Heart left ventricle (tissue), 16 donors: ENCODE measurements around the gene TRIM47. TPM values are rescaled to one million over a fixed set of nuclear protein-coding genes. Genes with fewer than 3 reads are reported as not detected.
A peak's percentile ranks its signal among the peaks of the same experiment; 100 is the strongest.

ENCODE experiments used
- ATAC-seq, 4 donors: fragments of 200-7000 bp; cut with Tn5 transposase; one replicate each; pipeline ENCODE4 v1.9.1; 2020 to 2022; ENCODE audit warnings: moderate library complexity in 4 of 4, mild to moderate bottlenecking in 3 of 4, moderate number of reproducible peaks in 1 of 4
- DNase-seq, 5 donors: peaks; one replicate each; pipeline ENCODE4 v3.0.0-alpha.2; 2020
- H3K27ac ChIP-seq, 12 donors: fragments of 200-600 bp; sonication (generic) in 4 of 12; one replicate each; pipeline versions ENCODE4 v1.5.0 to v1.8.0; 2016 to 2022; ENCODE audit warnings: mild to moderate bottlenecking in 2 of 12
- H3K27me3 ChIP-seq, 9 donors: fragments of 200-600 bp; sonication (generic) in 2 of 9; one replicate each; pipeline versions ENCODE4 v1.5.1 to v1.8.0; 2016 to 2022; ENCODE audit warnings: mild to moderate bottlenecking in 3 of 9
- H3K36me3 ChIP-seq, 9 donors: fragments of 200-600 bp; sonication (generic) in 2 of 9; one replicate each; pipeline versions ENCODE4 v1.5.0 to v1.8.0; 2018 to 2022; ENCODE audit warnings: mild to moderate bottlenecking in 2 of 9
- H3K4me1 ChIP-seq, 12 donors: fragments of 200-600 bp; sonication (generic) in 4 of 12; one replicate each; pipeline versions ENCODE4 v1.5.0 to v1.8.0; 2016 to 2022; ENCODE audit warnings: mild to moderate bottlenecking in 3 of 12
- H3K4me3 ChIP-seq, 12 donors: fragments of 200-600 bp; sonication (generic) in 4 of 12; one replicate each; pipeline versions ENCODE4 v1.5.0 to v1.8.0; 2017 to 2022; ENCODE audit warnings: mild to moderate bottlenecking in 9 of 12, moderate library complexity in 4 of 12
- H3K9me3 ChIP-seq, 12 donors: fragments of 200-600 bp; sonication (generic) in 4 of 12; one replicate each; pipeline versions ENCODE4 v1.5.0 to v1.8.0; 2016 to 2022; ENCODE audit warnings: mild to moderate bottlenecking in 1 of 12
- CTCF ChIP-seq, 12 donors: fragments of 200-600 bp; sonication (generic) in 4 of 12; IDR thresholded peaks; one replicate each; pipeline versions ENCODE4 v1.5.0 to v1.8.0; 2018 to 2022; ENCODE audit warnings: antibody characterized with exemption in 12 of 12, mild to moderate bottlenecking in 5 of 12
- POLR2A ChIP-seq, 2 donors: fragments of 450-650 bp; IDR thresholded peaks; one replicate each; pipeline ENCODE4 v1.6.1; 2017; ENCODE audit warnings: antibody characterized with exemption in 2 of 2, mild to moderate bottlenecking in 2 of 2, moderate library complexity in 2 of 2
- WGBS, 4 donors: extraction: QIAGEN DNeasy Blood & Tissue Kit in 2 of 4; methylation state at CpG; one replicate each; pipeline versions ENCODE4 v1.1.5 to v1.1.7; 2013 to 2018; 5-methylcytosine and 5-hydroxymethylcytosine counted together
- intact Hi-C, 10 donors: fragments of 100-400 bp; cut with DNase I; formaldehyde crosslinking; loops; one replicate each; pipeline versions ENCODE4 v1.11.1 to v1.14.2; 2022
- polyA plus RNA-seq, 2 donors: library from polyadenylated mRNA; stranded (reverse); fragments of 200-250 nt; gene quantifications; one replicate each; pipeline ENCODE4 v1.2.3, GENCODE V29; 2013
- total RNA-seq, 9 donors: library from RNA; depleted of rRNA in 2 of 9; stranded (reverse); fragments of >200 nt in 2 of 9; fragmentation: NEBNext Ultra II Directional in 3 of 9; extraction: Animal tissue kit (Norgen Biotek cat#: 25700) in 3 of 9; gene quantifications; one replicate each; pipeline versions ENCODE4 v1.1.0 to v1.2.4, GENCODE V29; 2016 to 2023
- donor health status: ischemic (EF 13 %, LVEDD 7.1; RV severe dilation, severe dysfunction).
- donor health status: healthy with polysubstance abuse.
- donor health status: DM: no; HTN: yes; CAD: no.
- donor health status: DM: no; HTN: no; CAD: no.
- donor health status: ischemic (EF 25% LVEDD 6.9; RV normal size, moderate dysfunction).
- donor health status: ischemic (EF 25% LVEDD 5.7; RV mildly dilated, moderate dysfunction).
- donor health status: healthy.
- donor health status: DM: yes; HTN: yes; CAD: no.
- donor health status: ischemic (EF 35%, LVEDD 5.7; RV mildly dilated, moderate dysfunction).
- donor health status: nonischemic (EF 11% LVEDD 7.7; RV severe dilation, severe dysfunction).
- donor health status: DM: yes; HTN: yes; CAD: no.
- donor health status: PGD.
- donor health status: ischemic (EF 29% LVEDD 5.4; RV normal size, mild dysfunction).
- donor health status: nonischemic (EF 23%, LVEDD 6.1; RV moderate dilation, normal function).

Gene TRIM47
- total and polyA plus RNA-seq, 11 donors, result 20.1 to 53.4 (median 23.3) TPM

DNA sequence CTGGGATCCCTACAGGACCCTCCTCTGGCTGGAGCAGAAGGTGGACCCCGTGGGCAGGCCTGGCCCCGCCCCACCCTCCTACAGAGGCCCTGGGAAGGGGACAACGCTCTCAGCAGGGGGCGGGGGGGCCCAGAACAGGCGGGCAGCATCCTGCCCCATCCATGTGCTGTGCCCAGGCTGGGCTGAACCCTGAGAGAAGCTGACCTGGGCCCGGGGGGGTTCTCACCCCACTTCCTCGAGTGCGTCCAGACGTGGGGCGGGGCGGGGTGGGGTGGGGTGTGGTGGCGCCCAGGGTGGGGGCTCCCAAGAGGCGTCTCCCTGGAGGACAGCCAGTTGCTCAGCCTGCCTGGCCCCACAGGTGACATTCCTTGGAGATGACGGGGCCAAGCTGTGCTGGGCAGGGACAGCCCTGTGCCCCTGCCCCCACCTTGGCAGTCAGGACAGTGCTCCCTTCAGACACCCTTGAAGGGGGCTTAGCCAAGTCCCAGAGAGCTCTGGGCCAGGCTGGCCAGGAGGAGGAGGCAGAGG, 33.8 kb downstream of the TRIM47 start:
- Histone ChIP-seq H3K36me3 (peaks cover 3 to 59% (median 41%) of the 10 kb centered on the region in 9 donors), H3K4me1 (peaks cover 31 to 67% (median 52%) of the 10 kb centered on the region in 12 donors), H3K9me3 (no peaks in the 10 kb centered on the region), H3K4me3 (peak overlapping the region in 5 of 12 donors; percentile 12 to 69 (median 32)), H3K27ac (peak overlapping the region; percentile 56 to 99 (median 84)), H3K27me3 (no peaks in the 10 kb centered on the region)
- 26 to 41% (median 41%) methylated on average over 10 to 14 of the region's 14 CpGs; no CpG with 5 or more reads in 1 of the 4 donors for WGBS, 4 donors
- intact Hi-C loops, result loop anchor here in 4 of 10 donors (1.0 to 10.0 kb wide), 3 partner anchors 32 to 67 kb away; partner anchors contain the start of gene TRIM65 (in 1 of the 4)
- no peak for TF ChIP-seq POLR2A (IDR thresholded peaks at IDR 0.05)
- no peak for TF ChIP-seq CTCF (IDR thresholded peaks at IDR 0.05)
- DNase-seq, result peak in 2 of 5 donors; percentile 57 to 69
- peak; percentile 43 to 63 (median 58) for ATAC-seq

DNA sequence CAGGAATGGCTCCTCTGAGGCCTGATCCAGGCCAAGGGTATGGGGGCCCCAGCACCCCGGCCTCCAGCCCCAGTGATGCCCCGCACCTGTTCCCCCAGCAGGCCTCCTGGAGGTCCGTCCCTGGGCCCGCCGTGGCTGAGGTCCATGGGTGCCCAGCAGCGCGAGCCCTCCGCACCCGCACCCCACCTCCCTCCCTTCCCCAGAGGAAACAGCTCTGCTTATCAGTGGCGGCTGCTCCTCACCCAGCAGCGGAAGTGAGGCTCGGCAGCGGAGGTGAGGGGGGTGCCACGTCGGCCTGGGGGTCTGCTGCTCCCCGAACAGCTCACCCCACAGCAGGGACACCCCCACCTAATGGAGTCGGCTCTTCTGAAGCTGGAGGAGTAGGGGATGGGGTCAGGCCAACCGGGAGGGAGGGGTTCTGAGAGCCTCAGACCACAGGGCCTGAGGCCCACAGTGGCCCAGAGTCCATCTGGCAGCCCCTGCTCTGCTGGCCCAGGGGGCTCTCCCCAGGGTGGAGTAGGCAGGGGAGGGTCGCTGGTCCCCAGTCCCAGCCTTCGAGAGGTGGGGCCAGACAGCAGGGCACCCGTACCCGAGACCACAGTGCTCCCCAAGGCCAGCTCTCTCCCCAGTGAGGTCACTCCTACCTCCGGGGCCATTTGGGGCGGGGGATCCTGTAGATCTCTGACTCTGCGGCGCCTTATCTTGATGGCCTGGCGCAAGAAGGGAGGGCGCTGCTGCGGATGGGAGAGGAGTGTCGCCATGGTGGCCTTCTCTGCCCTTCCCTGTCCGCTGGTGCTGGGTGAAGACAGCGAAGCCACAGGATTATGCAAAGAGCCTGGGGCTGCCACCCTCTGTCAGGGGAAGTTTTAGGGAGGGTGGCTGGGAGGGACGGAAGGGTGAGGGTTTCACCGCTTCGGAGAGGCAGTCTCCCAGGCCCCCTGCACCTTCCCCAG, 34.5 kb downstream of the TRIM47 start, which contains the start of gene UNC13D:
TSS of gene UNC13D (minus strand) at position 828 of the 953 bp plus-strand sequence. CDS start at position 761, 67 bp downstream.
- Histone ChIP-seq H3K4me3 (peak within 1 kb of the TSS in 9 of 12 donors; percentile 12 to 69 (median 32)), H3K27ac (peak within 1 kb of the TSS; percentile 56 to 99 (median 84)), H3K27me3 (no peaks in the 10 kb centered on the region), H3K4me1 (peaks cover 27 to 59% (median 44%) of the 10 kb centered on the region in 12 donors), H3K9me3 (no peaks in the 10 kb centered on the region), H3K36me3 (peaks cover 3 to 57% (median 34%) of the 10 kb centered on the region in 9 donors)
- intact Hi-C loops, result loop anchor here in 1 of 10 donors (10.0 kb wide), 1 partner anchor 51 kb away; the partner anchor contains the start of gene TRIM65
- TF ChIP-seq CTCF (IDR thresholded peaks at IDR 0.05) (no peak), POLR2A (IDR thresholded peaks at IDR 0.05) (no peak)
- 55 to 87% (median 60%) methylated on average over 15 to 35 of the region's 35 CpGs for WGBS, 4 donors
- ATAC-seq (peak in 3 of 4 donors; percentile 4 to 21 (median 5)), DNase-seq (peak in 1 of 5 donors; percentile 47)

DNA sequence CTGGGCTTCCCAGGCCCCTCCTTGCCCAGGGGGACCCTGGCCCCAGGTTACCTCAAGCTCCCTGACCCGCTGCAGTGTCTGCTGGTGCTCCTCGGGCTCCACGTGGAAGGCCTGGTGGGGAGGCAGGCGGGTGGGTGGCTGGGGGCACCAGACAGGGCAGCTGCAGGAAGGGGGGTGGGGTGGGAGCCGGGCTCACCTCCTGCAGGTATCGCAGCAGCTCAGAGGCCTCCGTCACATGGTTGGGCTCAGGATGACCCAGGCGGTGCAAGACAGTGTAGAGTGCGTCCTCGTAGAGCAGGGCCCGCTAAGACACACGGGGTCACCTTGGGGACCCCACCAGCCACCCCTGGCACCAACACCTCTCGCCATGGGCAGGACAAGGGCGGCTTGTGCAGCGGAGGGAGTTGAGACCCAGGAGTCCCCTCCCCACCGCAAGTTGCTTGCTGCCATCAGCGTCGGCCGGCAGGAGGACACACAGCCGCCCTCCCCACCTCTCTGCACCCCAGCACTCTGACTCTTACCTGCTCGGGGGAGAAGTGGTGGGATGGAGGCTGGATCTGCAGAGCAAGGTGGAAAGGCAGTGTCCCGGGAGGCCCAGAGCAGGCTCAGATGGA, 35.3 kb downstream of the TRIM47 start:
- Histone ChIP-seq H3K4me1 (peaks cover 27 to 52% (median 38%) of the 10 kb centered on the region in 12 donors), H3K9me3 (no peaks in the 10 kb centered on the region), H3K27ac (peak overlapping the region in 2 of 12 donors; percentile 88 to 90), H3K27me3 (no peaks in the 10 kb centered on the region), H3K4me3 (peak overlapping the region in 9 of 12 donors; percentile 12 to 69 (median 32)), H3K36me3 (peaks cover 3 to 51% (median 26%) of the 10 kb centered on the region in 9 donors)
- ATAC-seq, result no peak
- 88 to 93% (median 92%) methylated on average over 6 to 22 of the region's 22 CpGs for WGBS, 4 donors
- intact Hi-C loops, result loop anchor here in 1 of 10 donors (10.0 kb wide), 1 partner anchor 52 kb away; the partner anchor contains the start of gene TRIM65
- TF ChIP-seq CTCF (IDR thresholded peaks at IDR 0.05) (no peak), POLR2A (IDR thresholded peaks at IDR 0.05) (no peak)
- DNase-seq, result no peak
